K562 (cell line): Measurements from ENCODE around the gene UMAD1. TPM values are rescaled to one million over a fixed set of nuclear protein-coding genes. Genes with fewer than 3 reads are reported as not detected.
A peak's percentile ranks its signal among the peaks of the same experiment; 100 is the strongest.

Source experiments
- ATAC-seq: fragments of 200-7000 bp; cut with Tn5 transposase; 3 replicates; pipeline ENCODE4 v1.9.1; 2020; ENCODE audit warnings: moderate library complexity
- BruUV-seq: library from RNA; stranded (reverse); fragments of 400-500 nt; replicated peaks from 2 replicates; lab custom pipeline; 2021; lab: Mats Ljungman, UMichigan
- CTCF ChIA-PET: fragments of 300-600 bp; formaldehyde crosslinking; extraction: SDS; loops from one replicate; lab custom pipeline; 2021; ENCODE audit warnings: low intra/inter-chr PET ratio; lab: Yijun Ruan, JAX
- POLR2A ChIA-PET: fragments of 300-600, 350-650 bp; sonication (Branson Sonifier 250); formaldehyde crosslinking; extraction: SDS; loops from one replicate; lab custom pipeline; 2021; ENCODE audit warnings: antibody characterized with exemption, inconsistent platforms; lab: Yijun Ruan, JAX
- DNase-seq, 4 experiments: peaks; one replicate each; pipeline versions ENCODE4 v3.0.0 to v3.0.0-alpha.2; 2011 to 2018; ENCODE audit warnings: low spot score in 3 of 4, mixed read lengths in 3 of 4; ENCODE audit errors: extremely low read depth in 1 of 4
- FAIRE-seq: peaks from 2 replicates; lab custom pipeline; 2011; peaks lifted over from hg19 to GRCh38; lab: Jason Lieb, UNC
- H2AFZ ChIP-seq: 2 replicates; pipeline ENCODE4 v1.6.0; 2011; ENCODE audit warnings: low read depth, low read length, control low read depth, inconsistent platforms
- H3K27ac ChIP-seq: fragments of 200-600 bp; 3 replicates; pipeline ENCODE4 v1.8.0; 2011; ENCODE audit warnings: low read depth, mild to moderate bottlenecking, control low read depth, inconsistent platforms, low read length, moderate library complexity, mixed read lengths; ENCODE audit errors: extremely low read depth
- H3K27me3 ChIP-seq, 2 experiments: fragments of 300-600 bp in 1 of 2; 2 replicates in 1 of 2; 3 replicates in 1 of 2; pipeline versions ENCODE4 v1.6.0 to v1.8.0; 2011; ENCODE audit warnings: inconsistent platforms in 2 of 2, low read length in 2 of 2, mild to moderate bottlenecking in 1 of 2, mixed read lengths in 1 of 2, moderate library complexity in 1 of 2; ENCODE audit not compliant: control insufficient read depth in 2 of 2, insufficient read depth in 2 of 2
- H3K36me3 ChIP-seq: fragments of 300-600 bp; 3 replicates; pipeline ENCODE4 v1.8.0; 2011; ENCODE audit warnings: mild to moderate bottlenecking, low read length, inconsistent platforms; ENCODE audit not compliant: control insufficient read depth, insufficient read depth
- H3K4me1 ChIP-seq, 2 experiments: fragments of 200-600 bp in 1 of 2; replicated peaks in 1 of 2; 2 replicates in 1 of 2; 3 replicates in 1 of 2; pipeline versions ENCODE4 v1.5.1 to v1.8.0; 2011; ENCODE audit warnings: inconsistent platforms in 2 of 2, low read length in 2 of 2, mild to moderate bottlenecking in 1 of 2, mixed read lengths in 1 of 2, moderate library complexity in 1 of 2; ENCODE audit not compliant: control insufficient read depth in 2 of 2, insufficient read depth in 2 of 2
- H3K4me2 ChIP-seq: 2 replicates; pipeline ENCODE4 v1.6.1; 2011; ENCODE audit warnings: low read length, control low read depth, inconsistent platforms, mixed read lengths; ENCODE audit not compliant: insufficient read depth
- H3K4me3 ChIP-seq: fragments of 200-600 bp; sonication (generic), shearing (Covaris generic); 2 replicates; pipeline ENCODE4 v1.5.1; 2016; ENCODE audit warnings: control low read depth, inconsistent platforms
- H3K79me2 ChIP-seq: fragments of 200-600 bp; 3 replicates; pipeline ENCODE4 v1.8.0; 2011; ENCODE audit warnings: low read length, inconsistent platforms; ENCODE audit not compliant: control insufficient read depth, insufficient read depth
- H3K9ac ChIP-seq, 2 experiments: 2 replicates each; pipeline versions ENCODE4 v1.6.0 to v1.6.1; 2011; ENCODE audit warnings: low read depth in 2 of 2, low read length in 2 of 2, control low read depth in 1 of 2, inconsistent platforms in 1 of 2, mild to moderate bottlenecking in 1 of 2, mixed read lengths in 1 of 2; ENCODE audit not compliant: insufficient read depth in 1 of 2
- H3K9me1 ChIP-seq: one replicate; pipeline ENCODE4 v1.6.0; 2011; ENCODE audit warnings: inconsistent platforms, mild to moderate bottlenecking, low read length, moderate library complexity; ENCODE audit not compliant: control insufficient read depth, insufficient read depth
- H3K9me3 ChIP-seq: replicated peaks from 2 replicates; pipeline ENCODE4 v1.5.1; 2011; ENCODE audit warnings: low read depth, low read length, inconsistent platforms; ENCODE audit not compliant: control insufficient read depth, insufficient read depth
- H4K20me1 ChIP-seq: replicated peaks from 2 replicates; pipeline ENCODE4 v1.6.1; 2011; ENCODE audit warnings: low read length, inconsistent platforms, mixed read lengths; ENCODE audit not compliant: control insufficient read depth, insufficient read depth
- CTCF ChIP-seq, 3 experiments: IDR thresholded peaks in 2 of 3; conservative IDR thresholded peaks in 1 of 3; 2 replicates each; pipeline ENCODE4 v1.5.1; 2011 to 2012; ENCODE audit warnings: low read length in 3 of 3, mild to moderate bottlenecking in 3 of 3, control low read depth in 2 of 3, improper control_type of control experiment in 1 of 3, inconsistent platforms in 1 of 3, low read depth in 1 of 3, mixed read lengths in 1 of 3, moderate library complexity in 1 of 3; ENCODE audit not compliant: insufficient read depth in 2 of 3
- LEF1 ChIP-seq: fragments of 450-650 bp; IDR thresholded peaks from 2 replicates; pipeline ENCODE4 v1.6.1; 2016; ENCODE audit warnings: mild to moderate bottlenecking
- MAFF ChIP-seq: IDR thresholded peaks from 2 replicates; pipeline ENCODE4 v1.6.1; 2012; ENCODE audit warnings: low read length, improper control_type of control experiment
- MEIS2 ChIP-seq: fragments of 450-650 bp; IDR thresholded peaks from 2 replicates; pipeline ENCODE4 v1.6.1; 2014; ENCODE audit warnings: mild to moderate bottlenecking; ENCODE audit not compliant: partially characterized antibody
- STAT6 ChIP-seq: sonication (generic); formaldehyde crosslinking; IDR thresholded peaks from 2 replicates; pipeline ENCODE4 v1.8.1; 2023; ENCODE audit warnings: mild to moderate bottlenecking, missing genetic modification reagents
- TEAD1 ChIP-seq, 2 experiments: fragments of 450-650 bp in 1 of 2; sonication (generic) in 1 of 2; formaldehyde crosslinking; IDR thresholded peaks; 2 replicates each; pipeline versions ENCODE4 v1.4.0 to v1.8.0; 2020 to 2022; ENCODE audit warnings: mild to moderate bottlenecking in 2 of 2, missing genetic modification reagents in 1 of 2
- WGBS: fragments of 100-300 bp; shearing (Covaris generic); methylation state at CpG from one replicate; pipeline ENCODE4 v1.1.6; 2016; ENCODE audit warnings: low coverage, mixed read lengths; ENCODE audit not compliant: insufficient coverage; ENCODE audit errors: missing lambda C conversion rate; 5-methylcytosine and 5-hydroxymethylcytosine counted together
- in situ Hi-C: fragments of 300-500 bp; cut with MboI; formaldehyde crosslinking; loops from 4 replicates; pipeline ENCODE4 v1.15.0; 2018; ENCODE audit warnings: inconsistent platforms, mixed read lengths
- intact Hi-C: fragments of 100-400 bp; cut with micrococcal nuclease; formaldehyde crosslinking; loops from 2 replicates; pipeline ENCODE4 v1.14.2; 2022
- polyA plus RNA-seq, 8 experiments: library from polyadenylated mRNA; depleted of rRNA in 4 of 8; stranded (reverse) in 5 of 8; unstranded in 3 of 8; fragments of >200 nt; fragmentation: Nextera tagmentation in 2 of 8; fragmentation: Illumina TruSeq in 1 of 8; extraction: Ambion mirVana in 2 of 8; extraction: Trizol in 1 of 8; gene quantifications; 2 replicates each; pipeline versions ENCODE4 v1.2.1 to v1.2.3, GENCODE V29; 2011 to 2014; ENCODE audit warnings: inconsistent platforms in 1 of 8, missing spikeins in 1 of 8
- total RNA-seq, 7 experiments: library from RNA; depleted of rRNA in 6 of 7; stranded (reverse); fragments of >200 nt in 6 of 7; fragmentation: Illumina TruSeq in 2 of 7; extraction: Trizol in 2 of 7; gene quantifications; 2 replicates each; pipeline versions ENCODE4 v1.2.1 to v1.2.3, GENCODE V29; 2011 to 2021; ENCODE audit warnings: low replicate concordance in 1 of 7
- TF ChIP-seq, protein P1 (sequence below), 2 experiments: fragments of 450-650 bp; IDR thresholded peaks; 2 replicates each; pipeline ENCODE4 v1.6.1; 2016

UMAD1 gene
- total and polyA plus RNA-seq, 9 of the 15 experiments (the other 6 are each of a cell fraction or from before 2014, with no cell fraction given), result 9.0 to 26.7 (median 13.3) TPM

- FAIRE-seq (no peak), DNase-seq (no peak), ATAC-seq (no peak)
- ChIA-PET POLR2A (no interaction called here), CTCF (no interaction called here)
- H3K9me3 ChIP-seq, result no peaks in the 10 kb centered on the region
- intact Hi-C loops (no loop called here), in situ Hi-C loops (no loop called here)
- H3K4me2 ChIP-seq, result no peak overlapping the region
- BruUV-seq, result no TSS peak
- 47% methylated on average over 1 of the region's 1 CpG for WGBS
- no peak overlapping the region for H3K27ac ChIP-seq
- TF ChIP-seq MAFF, result no peak
- TF ChIP-seq MEIS2, result peak; percentile 61
- H3K79me2 ChIP-seq, result peaks cover 16% of the 10 kb centered on the region; the same call in 2 of the 3 replicates
- no peak overlapping the region for H2AFZ ChIP-seq
- no peaks in the 10 kb centered on the region for H3K36me3 ChIP-seq
- no peak overlapping the region for H3K9ac ChIP-seq
- no peaks in the 10 kb centered on the region for H3K27me3 ChIP-seq
- peaks cover 0 to 6% of the 10 kb centered on the region in 2 experiments; a peak in 2 of 5 replicates for H3K4me1 ChIP-seq
- H3K9me1 ChIP-seq, result no peaks in the 10 kb centered on the region
- no peaks in the 10 kb centered on the region for H4K20me1 ChIP-seq
- H3K4me3 ChIP-seq, result no peak overlapping the region
Observed at GRCh38 chr7:7652798-7653540, 12.4 kb downstream of the UMAD1 start.

DNA sequence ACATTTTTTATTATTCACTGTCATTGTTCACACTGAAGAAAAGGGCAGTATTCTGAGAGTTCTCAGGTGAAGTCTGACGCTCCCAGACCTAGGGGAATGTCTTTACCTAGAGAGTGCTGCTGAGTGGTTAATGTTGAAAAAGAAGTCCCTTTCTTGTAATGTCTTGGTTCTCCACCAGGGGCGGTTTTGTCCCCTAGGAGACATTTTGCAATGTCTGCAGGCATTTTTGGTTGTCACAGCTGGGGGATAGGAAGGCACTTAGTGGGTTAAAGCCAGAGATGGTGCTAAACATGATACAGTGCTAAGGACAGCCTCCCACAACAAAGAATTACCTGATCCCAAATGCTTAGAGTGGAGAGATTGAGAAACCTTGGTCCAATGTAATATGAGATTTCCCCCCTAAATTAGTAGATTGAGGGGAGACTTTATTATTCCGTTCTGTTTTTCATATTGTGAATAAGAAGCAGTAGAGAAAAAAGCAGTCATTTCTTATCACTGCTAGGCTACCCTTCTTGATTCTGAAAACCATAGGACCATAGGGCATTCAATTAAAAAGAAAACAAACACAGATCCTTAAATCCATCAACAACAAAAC, 13.1 kb downstream of the UMAD1 start:
- Histone ChIP-seq H3K9me3 (no peaks in the 10 kb centered on the region), H4K20me1 (no peaks in the 10 kb centered on the region), H3K27me3 (no peaks in the 10 kb centered on the region), H3K36me3 (no peaks in the 10 kb centered on the region), H3K79me2 (peaks cover 13% of the 10 kb centered on the region; the same call in 1 of the 3 replicates), H3K9me1 (no peaks in the 10 kb centered on the region), H3K4me2 (no peak overlapping the region), H3K4me3 (no peak overlapping the region), H3K27ac (no peak overlapping the region), H3K4me1 (peaks cover 0 to 6% of the 10 kb centered on the region in 2 experiments; a peak in 2 of 5 replicates), H3K9ac (no peak overlapping the region), H2AFZ (no peak overlapping the region)
- ChIA-PET CTCF (interaction anchor here (1.0 kb wide), 1 partner anchor 564 kb away, joined by 3 read pairs; no protein-coding TSS in a partner anchor), POLR2A (interaction anchor here (0.6 kb wide), 1 partner anchor 22 kb away, joined by 4 read pairs; no protein-coding TSS in a partner anchor)
- intact Hi-C loops, result no loop called here
- DNase-seq, result peak; percentile 42 to 67 (median 49)
- FAIRE-seq, result peak; percentile 75
- BruUV-seq, result no TSS peak
- in situ Hi-C loops, result no loop called here
- WGBS, result 25% methylated on average over 3 of the region's 3 CpGs
- ATAC-seq, result peak; percentile 89
- TF ChIP-seq LEF1, result no peak
- TF ChIP-seq STAT6 (CRISPR knock-in tag), result no peak
- TF ChIP-seq TEAD1 (CRISPR knock-in tag; IDR thresholded peaks at IDR 0.05), result no peak
- TF ChIP-seq, protein P1, sequence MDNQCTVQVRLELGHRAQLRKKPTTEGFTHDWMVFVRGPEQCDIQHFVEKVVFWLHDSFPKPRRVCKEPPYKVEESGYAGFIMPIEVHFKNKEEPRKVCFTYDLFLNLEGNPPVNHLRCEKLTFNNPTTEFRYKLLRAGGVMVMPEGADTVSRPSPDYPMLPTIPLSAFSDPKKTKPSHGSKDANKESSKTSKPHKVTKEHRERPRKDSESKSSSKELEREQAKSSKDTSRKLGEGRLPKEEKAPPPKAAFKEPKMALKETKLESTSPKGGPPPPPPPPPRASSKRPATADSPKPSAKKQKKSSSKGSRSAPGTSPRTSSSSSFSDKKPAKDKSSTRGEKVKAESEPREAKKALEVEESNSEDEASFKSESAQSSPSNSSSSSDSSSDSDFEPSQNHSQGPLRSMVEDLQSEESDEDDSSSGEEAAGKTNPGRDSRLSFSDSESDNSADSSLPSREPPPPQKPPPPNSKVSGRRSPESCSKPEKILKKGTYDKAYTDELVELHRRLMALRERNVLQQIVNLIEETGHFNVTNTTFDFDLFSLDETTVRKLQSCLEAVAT (IDR thresholded peaks at IDR 0.05), result no peak
- peak; percentile 67 to 72 (median 71) for TF ChIP-seq CTCF (IDR thresholded peaks at IDR 0.05 in 2 of 3, conservative IDR thresholded peaks at IDR 0.05 in 1 of 3; ENCODE audit: insufficient read depth in 2 of 3, low read depth in 1 of 3, low read length in 3 of 3)
